Vagina (tissue), 2 donors: ENCODE results near the gene DCLRE1B. TPM values are rescaled to one million over a fixed set of nuclear protein-coding genes. Genes with fewer than 3 reads are reported as not detected.
A peak's percentile ranks its signal among the peaks of the same experiment; 100 is the strongest.

ENCODE experiments used
- DNase-seq, 2 donors: peaks; one replicate each; pipeline ENCODE4 v3.0.0-alpha.2; 2017; ENCODE audit errors: extremely low spot score in 2 of 2
- H3K27ac ChIP-seq: fragments of 200-600 bp; sonication (generic); one replicate; pipeline ENCODE4 v1.5.1; 2019
- H3K27me3 ChIP-seq: fragments of 200-600 bp; sonication (generic); one replicate; pipeline ENCODE4 v1.5.1; 2019
- H3K36me3 ChIP-seq, 2 donors: fragments of 200-600 bp; sonication (generic); one replicate each; pipeline ENCODE4 v1.5.1; 2017 to 2019
- H3K4me1 ChIP-seq: fragments of 200-600 bp; sonication (generic); one replicate; pipeline ENCODE4 v1.5.1; 2019
- H3K4me3 ChIP-seq, 2 donors: fragments of 200-600 bp; sonication (generic); 1 replicate in 1 of 2; 2 replicates in 1 of 2; pipeline ENCODE4 v1.5.1; 2016 to 2019
- H3K9me3 ChIP-seq: fragments of 200-600 bp; sonication (generic); one replicate; pipeline ENCODE4 v1.5.1; 2019
- POLR2A ChIP-seq, 2 donors: fragments of 450-650 bp; IDR thresholded peaks; one replicate each; pipeline ENCODE4 v1.6.1; 2017; ENCODE audit warnings: antibody characterized with exemption in 2 of 2, mild to moderate bottlenecking in 2 of 2, moderate library complexity in 2 of 2
- POLR2AphosphoS5 ChIP-seq, 2 donors: sonication (generic); formaldehyde crosslinking; IDR thresholded peaks; one replicate each; pipeline ENCODE4 v1.9.0; 2017; ENCODE audit warnings: antibody characterized with exemption in 2 of 2, mild to moderate bottlenecking in 2 of 2, low read depth in 1 of 2; ENCODE audit not compliant: insufficient read depth in 1 of 2
- intact Hi-C: fragments of 100-400 bp; cut with DNase I; formaldehyde crosslinking; loops from one replicate; pipeline ENCODE4 v1.15.1; 2023
- total RNA-seq: library from RNA; depleted of rRNA; stranded (reverse); fragments of >200 nt; gene quantifications from one replicate; pipeline ENCODE4 v1.2.3, GENCODE V29; 2016
- TF ChIP-seq, protein P1 (sequence below), 3 experiments: fragments of 450-650 bp in 2 of 3; fragments of 200-600 bp in 1 of 3; sonication (generic) in 1 of 3; IDR thresholded peaks; one replicate each; pipeline ENCODE4 v1.5.1; 2017 to 2019; ENCODE audit warnings: antibody characterized with exemption in 3 of 3, mild to moderate bottlenecking in 2 of 3, moderate library complexity in 2 of 3

Gene DCLRE1B
- total RNA-seq = 5.2 TPM

DNA sequence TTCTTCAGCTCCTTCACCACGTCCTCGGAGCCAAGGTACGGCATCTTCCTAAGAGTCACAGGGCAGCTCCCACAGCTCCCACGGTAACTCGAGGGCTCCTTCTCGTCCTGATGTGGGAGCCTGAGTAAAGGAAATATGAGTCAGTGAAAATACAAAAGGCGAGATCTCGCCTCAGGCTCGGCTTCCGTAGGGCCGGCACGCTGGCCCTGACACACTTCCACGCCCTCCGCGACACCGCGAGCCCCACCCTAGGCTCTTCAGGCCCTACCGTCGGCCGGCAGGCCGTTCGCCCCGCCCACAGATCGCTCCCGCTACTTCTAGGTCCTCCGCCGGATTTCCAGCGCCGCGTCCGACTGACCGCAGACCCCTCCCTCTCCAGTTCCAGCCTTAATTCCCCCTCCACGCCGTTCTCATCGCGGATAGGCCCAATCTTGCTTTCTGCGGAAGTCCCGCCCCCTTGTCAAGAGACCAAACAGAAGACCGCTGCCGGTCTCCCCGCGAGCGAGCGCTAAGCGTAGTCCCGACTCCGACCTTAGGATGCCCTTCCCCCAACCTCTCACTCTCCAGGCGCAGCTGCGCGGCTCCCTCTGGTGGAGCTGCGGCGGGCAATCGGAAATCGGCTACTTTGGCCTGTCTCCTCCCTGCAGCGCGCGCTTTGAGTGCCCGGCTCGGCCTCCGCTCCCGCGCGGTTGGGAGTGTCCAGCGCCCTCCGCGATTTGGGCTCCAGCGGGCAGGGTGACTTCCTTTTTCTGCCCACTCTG, at the start of gene DCLRE1B, which contains the start of gene AP4B1:
Gene DCLRE1B (plus strand): TSS at position 653 of the 761 bp plus-strand sequence. CDS start 261 bp downstream, outside the sequence.
Gene AP4B1 (minus strand): TSS at position 126 of the 761 bp plus-strand sequence. CDS start 82 bp downstream, at position 44.
- TF ChIP-seq POLR2AphosphoS5 (IDR thresholded peaks at IDR 0.05; ENCODE audit: insufficient read depth in 1 of 2, low read depth in 1 of 2) (peak; percentile 94 to 98), POLR2A (IDR thresholded peaks at IDR 0.05) (peak in 1 of 2 donors; percentile 50)
- TF ChIP-seq, protein P1, sequence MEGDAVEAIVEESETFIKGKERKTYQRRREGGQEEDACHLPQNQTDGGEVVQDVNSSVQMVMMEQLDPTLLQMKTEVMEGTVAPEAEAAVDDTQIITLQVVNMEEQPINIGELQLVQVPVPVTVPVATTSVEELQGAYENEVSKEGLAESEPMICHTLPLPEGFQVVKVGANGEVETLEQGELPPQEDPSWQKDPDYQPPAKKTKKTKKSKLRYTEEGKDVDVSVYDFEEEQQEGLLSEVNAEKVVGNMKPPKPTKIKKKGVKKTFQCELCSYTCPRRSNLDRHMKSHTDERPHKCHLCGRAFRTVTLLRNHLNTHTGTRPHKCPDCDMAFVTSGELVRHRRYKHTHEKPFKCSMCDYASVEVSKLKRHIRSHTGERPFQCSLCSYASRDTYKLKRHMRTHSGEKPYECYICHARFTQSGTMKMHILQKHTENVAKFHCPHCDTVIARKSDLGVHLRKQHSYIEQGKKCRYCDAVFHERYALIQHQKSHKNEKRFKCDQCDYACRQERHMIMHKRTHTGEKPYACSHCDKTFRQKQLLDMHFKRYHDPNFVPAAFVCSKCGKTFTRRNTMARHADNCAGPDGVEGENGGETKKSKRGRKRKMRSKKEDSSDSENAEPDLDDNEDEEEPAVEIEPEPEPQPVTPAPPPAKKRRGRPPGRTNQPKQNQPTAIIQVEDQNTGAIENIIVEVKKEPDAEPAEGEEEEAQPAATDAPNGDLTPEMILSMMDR (IDR thresholded peaks at IDR 0.05) = peak; percentile 39 to 84 (median 82)
- intact Hi-C loops = loop anchor here (2.0 to 10.0 kb wide), 2 partner anchors 24 to 70 kb away; partner anchors contain the start of gene HIPK1
- Histone ChIP-seq H3K4me3 (peak within 1 kb of the TSS; percentile 67 to 86), H3K27ac (peak within 1 kb of the TSS; percentile 95), H3K27me3 (no peaks in the 10 kb centered on the region), H3K36me3 (peaks cover 0 to 21% of the 10 kb centered on the region in 2 donors), H3K9me3 (no peaks in the 10 kb centered on the region), H3K4me1 (peaks cover 22% of the 10 kb centered on the region)
- peak; percentile 99 for DNase-seq

DNA sequence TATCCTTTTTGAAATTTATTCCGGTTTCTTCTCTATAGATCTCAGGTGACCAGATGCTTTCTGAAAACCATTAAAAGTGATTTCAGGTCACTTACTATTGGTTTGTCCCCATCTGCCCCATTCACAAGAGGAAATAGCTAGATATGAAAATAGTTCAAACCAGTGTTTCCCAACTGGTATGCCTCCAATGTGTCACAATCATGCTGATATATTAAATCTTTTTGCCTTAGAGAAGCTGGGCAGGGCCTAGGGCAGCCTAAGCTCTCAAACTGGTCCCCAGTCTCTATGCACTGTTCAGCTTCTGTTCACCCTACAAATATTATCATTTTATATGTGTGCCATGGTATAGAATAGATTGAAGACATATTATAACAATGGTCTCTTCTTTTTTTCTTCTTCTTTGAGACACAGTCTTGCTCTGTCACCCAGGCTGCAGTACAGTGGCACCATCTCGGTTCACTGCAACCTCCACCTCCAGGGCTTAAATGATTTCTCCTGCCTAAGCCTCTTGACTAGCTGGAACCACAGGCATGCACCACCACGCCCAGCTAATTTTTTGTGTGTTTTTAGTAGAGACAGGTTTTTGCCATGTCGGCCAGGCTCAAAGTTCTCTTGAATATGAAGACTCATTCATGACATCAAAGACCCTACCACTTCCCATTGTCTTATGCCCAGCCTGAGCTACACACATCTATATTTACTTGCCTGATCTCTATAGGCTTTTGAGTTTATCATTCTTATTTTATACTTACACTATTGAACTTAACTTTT, 49.3 kb upstream of the DCLRE1B start:
- H3K27me3 ChIP-seq = no peaks in the 10 kb centered on the region
- DNase-seq = no peak
- no peaks in the 10 kb centered on the region for H3K36me3 ChIP-seq
- intact Hi-C loops = no loop called here
- H3K4me1 ChIP-seq = peaks cover 4% of the 10 kb centered on the region
- no peaks in the 10 kb centered on the region for H3K9me3 ChIP-seq
- no peak for TF ChIP-seq POLR2AphosphoS5 (IDR thresholded peaks at IDR 0.05; ENCODE audit: insufficient read depth in 1 of 2, low read depth in 1 of 2)
- no peak for TF ChIP-seq POLR2A (IDR thresholded peaks at IDR 0.05)
- TF ChIP-seq, protein P1 (IDR thresholded peaks at IDR 0.05) = no peak
- H3K4me3 ChIP-seq = no peak overlapping the region
- no peak overlapping the region for H3K27ac ChIP-seq

DNA sequence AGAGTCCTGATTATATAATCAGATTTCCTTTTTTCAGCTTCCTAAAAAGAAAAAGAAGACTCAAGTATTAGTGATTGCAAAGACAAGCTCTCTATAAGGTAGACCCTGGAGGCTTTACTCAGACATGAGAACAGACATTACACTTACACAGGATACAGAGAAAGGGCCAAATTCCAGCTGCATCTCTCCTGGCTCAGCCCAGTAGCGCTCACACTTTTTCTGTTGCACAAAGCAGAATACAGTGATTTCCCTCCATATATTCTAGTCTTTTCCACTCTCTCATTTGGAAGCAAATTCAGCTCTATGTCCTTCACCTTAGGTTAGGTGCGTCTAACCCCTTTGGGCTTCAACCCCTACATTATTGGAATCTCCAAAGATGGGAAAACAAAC, 48.7 kb upstream of the DCLRE1B start:
- intact Hi-C loops = no loop called here
- TF ChIP-seq, protein P1 (IDR thresholded peaks at IDR 0.05) = no peak
- no peak for TF ChIP-seq POLR2AphosphoS5 (IDR thresholded peaks at IDR 0.05; ENCODE audit: insufficient read depth in 1 of 2, low read depth in 1 of 2)
- TF ChIP-seq POLR2A (IDR thresholded peaks at IDR 0.05) = no peak
- H3K27ac ChIP-seq = no peak overlapping the region
- peaks cover 4% of the 10 kb centered on the region for H3K4me1 ChIP-seq
- H3K36me3 ChIP-seq = no peaks in the 10 kb centered on the region
- DNase-seq = no peak
- no peaks in the 10 kb centered on the region for H3K9me3 ChIP-seq
- H3K4me3 ChIP-seq = no peak overlapping the region
- H3K27me3 ChIP-seq = no peaks in the 10 kb centered on the region

DNA sequence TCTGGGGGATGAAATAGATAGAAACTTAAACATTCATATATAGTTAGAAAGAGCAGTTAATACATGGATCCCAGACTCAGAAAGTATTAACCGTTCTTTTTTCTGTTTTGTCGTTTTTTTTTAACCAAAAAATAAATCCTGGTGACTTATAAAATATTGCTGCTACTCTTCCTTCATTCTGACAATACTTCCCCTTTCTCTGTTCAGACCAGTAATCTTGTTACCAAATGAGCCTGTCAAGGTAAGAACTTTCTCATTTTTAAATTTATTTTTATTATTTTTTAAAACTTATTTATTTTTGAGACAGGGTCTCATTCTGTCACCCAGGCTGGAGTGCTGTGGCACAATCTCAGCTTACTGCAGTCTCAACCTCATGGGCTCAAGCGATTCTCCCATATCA, 47.4 kb upstream of the DCLRE1B start:
- no peak for DNase-seq
- Histone ChIP-seq H3K4me3 (no peak overlapping the region), H3K27me3 (no peaks in the 10 kb centered on the region), H3K36me3 (no peaks in the 10 kb centered on the region), H3K9me3 (no peaks in the 10 kb centered on the region), H3K4me1 (no peaks in the 10 kb centered on the region), H3K27ac (no peak overlapping the region)
- intact Hi-C loops = no loop called here
- TF ChIP-seq POLR2AphosphoS5 (IDR thresholded peaks at IDR 0.05; ENCODE audit: insufficient read depth in 1 of 2, low read depth in 1 of 2) (no peak), POLR2A (IDR thresholded peaks at IDR 0.05) (no peak)
- TF ChIP-seq, protein P1 (IDR thresholded peaks at IDR 0.05) = no peak
